Ectodermal cell (in vitro differentiated cells): ENCODE data around the gene ZNF362.

Source experiments
- H3K27ac ChIP-seq: 2 replicates; pipeline ENCODE4 v1.7.0; 2013; ENCODE audit warnings: mild to moderate bottlenecking, low read depth, low read length; ENCODE audit not compliant: insufficient read depth, poor library complexity, severe bottlenecking
- H3K27me3 ChIP-seq: 2 replicates; pipeline ENCODE4 v1.7.0; 2013; ENCODE audit warnings: mild to moderate bottlenecking, low read length; ENCODE audit not compliant: insufficient read depth, control insufficient read depth, poor library complexity, severe bottlenecking
- H3K36me3 ChIP-seq: one replicate; pipeline ENCODE4 v1.7.0; 2013; ENCODE audit warnings: low read length; ENCODE audit not compliant: control insufficient read depth, insufficient read depth
- H3K4me1 ChIP-seq: one replicate; pipeline ENCODE4 v1.7.0; 2013; ENCODE audit warnings: low read length; ENCODE audit not compliant: control insufficient read depth, insufficient read depth
- H3K4me3 ChIP-seq: 2 replicates; pipeline ENCODE4 v1.7.0; 2013; ENCODE audit warnings: low read depth, low read length, control low read depth; ENCODE audit not compliant: insufficient read depth
- H3K9me3 ChIP-seq: 2 replicates; pipeline ENCODE4 v1.7.0; 2013; ENCODE audit warnings: mild to moderate bottlenecking, low read length, moderate library complexity; ENCODE audit not compliant: control insufficient read depth
- WGBS, 2 experiments: methylation state at CpG; one replicate each; pipeline ENCODE4 v1.1.7; 2013; ENCODE audit warnings: missing lambda C conversion rate in 2 of 2; 5-methylcytosine and 5-hydroxymethylcytosine counted together

The ZNF362 gene

GRCh38 chr1:33256221-33256470 is 146 bp upstream of the ZNF362 start:
- Histone ChIP-seq H3K36me3 (no peaks in the 10 kb centered on the region), H3K4me3 (peak overlapping the region; percentile 43), H3K27me3 (no peaks in the 10 kb centered on the region), H3K4me1 (peaks cover 19% of the 10 kb centered on the region), H3K27ac (no peak overlapping the region), H3K9me3 (no peaks in the 10 kb centered on the region)
- WGBS, 2 experiments, result 0% methylated on average over 40 to 43 of the region's 43 CpGs

GRCh38 chr1:33257207-33257771 is 997 bp downstream of the ZNF362 start:
- peaks cover 19% of the 10 kb centered on the region for H3K4me1 ChIP-seq
- 3 to 4% methylated on average over 17 to 18 of the region's 18 CpGs for WGBS, 2 experiments
- no peaks in the 10 kb centered on the region for H3K9me3 ChIP-seq
- peak overlapping the region; percentile 85 for H3K4me3 ChIP-seq
- no peaks in the 10 kb centered on the region for H3K27me3 ChIP-seq
- H3K36me3 ChIP-seq, result no peaks in the 10 kb centered on the region
- H3K27ac ChIP-seq, result peak overlapping the region; percentile 26

- Histone ChIP-seq H3K27me3 (no peaks in the 10 kb centered on the region), H3K9me3 (no peaks in the 10 kb centered on the region), H3K27ac (no peak overlapping the region), H3K4me1 (peaks cover 19% of the 10 kb centered on the region), H3K4me3 (peak overlapping the region; percentile 85), H3K36me3 (no peaks in the 10 kb centered on the region)
- 76% methylated on average over 19 of the region's 19 CpGs for WGBS, 2 experiments
Measured at GRCh38 chr1:33257772-33258712, 1.8 kb downstream of the ZNF362 start.

GRCh38 chr1:33258788-33259274 is 2.5 kb downstream of the ZNF362 start:
- H3K27me3 ChIP-seq, result no peaks in the 10 kb centered on the region
- 93 to 96% methylated on average over 2 of the region's 2 CpGs for WGBS, 2 experiments
- H3K27ac ChIP-seq, result no peak overlapping the region
- peaks cover 19% of the 10 kb centered on the region for H3K4me1 ChIP-seq
- no peaks in the 10 kb centered on the region for H3K9me3 ChIP-seq
- no peaks in the 10 kb centered on the region for H3K36me3 ChIP-seq
- no peak overlapping the region for H3K4me3 ChIP-seq

GRCh38 chr1:33259879-33260278 is 3.6 kb downstream of the ZNF362 start:
- no peak overlapping the region for H3K4me3 ChIP-seq
- no peaks in the 10 kb centered on the region for H3K27me3 ChIP-seq
- H3K4me1 ChIP-seq, result peaks cover 19% of the 10 kb centered on the region
- H3K27ac ChIP-seq, result no peak overlapping the region
- H3K9me3 ChIP-seq, result no peaks in the 10 kb centered on the region
- WGBS, 2 experiments, result 94 to 96% methylated on average over 3 of the region's 3 CpGs
- H3K36me3 ChIP-seq, result no peaks in the 10 kb centered on the region

- H3K4me3 ChIP-seq, result no peak overlapping the region
- H3K36me3 ChIP-seq, result no peaks in the 10 kb centered on the region
- H3K4me1 ChIP-seq, result peaks cover 19% of the 10 kb centered on the region
- H3K9me3 ChIP-seq, result no peaks in the 10 kb centered on the region
- 94 to 96% methylated on average over 4 to 5 of the region's 5 CpGs for WGBS, 2 experiments
- no peaks in the 10 kb centered on the region for H3K27me3 ChIP-seq
- no peak overlapping the region for H3K27ac ChIP-seq
Measured at GRCh38 chr1:33260439-33260838, 4.1 kb downstream of the ZNF362 start.

GRCh38 chr1:33261344-33261743 is 5.1 kb downstream of the ZNF362 start:
- H3K27ac ChIP-seq, result no peak overlapping the region
- WGBS, 2 experiments, result 91 to 92% methylated on average over 7 of the region's 7 CpGs

GRCh38 chr1:33263890-33264504 is 7.7 kb downstream of the ZNF362 start:
- Histone ChIP-seq H3K27ac (no peak overlapping the region), H3K27me3 (no peaks in the 10 kb centered on the region), H3K9me3 (no peaks in the 10 kb centered on the region), H3K4me3 (no peak overlapping the region), H3K4me1 (peaks cover 4% of the 10 kb centered on the region), H3K36me3 (no peaks in the 10 kb centered on the region)
- WGBS, 2 experiments, result 91 to 94% methylated on average over 5 of the region's 5 CpGs

More at GRCh38 chr1:33261344-33261743, 5.1 kb downstream of the ZNF362 start:
- Histone ChIP-seq H3K27me3 (no peaks in the 10 kb centered on the region), H3K36me3 (no peaks in the 10 kb centered on the region), H3K4me1 (peaks cover 19% of the 10 kb centered on the region), H3K9me3 (no peaks in the 10 kb centered on the region), H3K4me3 (no peak overlapping the region)

- H3K27me3 ChIP-seq, result no peaks in the 10 kb centered on the region
- H3K27ac ChIP-seq, result no peak overlapping the region
- H3K36me3 ChIP-seq, result no peaks in the 10 kb centered on the region
- H3K9me3 ChIP-seq, result no peaks in the 10 kb centered on the region
- no peak overlapping the region for H3K4me3 ChIP-seq
- WGBS, 2 experiments, result 92 to 94% methylated on average over 10 of the region's 10 CpGs
- H3K4me1 ChIP-seq, result no peaks in the 10 kb centered on the region
Measured at GRCh38 chr1:33265780-33266605, 9.7 kb downstream of the ZNF362 start.
